HG02623 (cell line): ENCODE measurements around the gene EYS.
"Not testable (repeated sequence)": the region's sequence is repeated elsewhere in the genome, so short reads cannot be mapped to it uniquely, and the experiment has no call there.

ENCODE experiments used
- ATAC-seq: cut with Tn5 transposase; IDR thresholded peaks from one replicate; pipeline ENCODE4 v1.9.1; 2021; ENCODE audit warnings: moderate library complexity; ENCODE audit not compliant: unreplicated experiment

EYS gene

DNA sequence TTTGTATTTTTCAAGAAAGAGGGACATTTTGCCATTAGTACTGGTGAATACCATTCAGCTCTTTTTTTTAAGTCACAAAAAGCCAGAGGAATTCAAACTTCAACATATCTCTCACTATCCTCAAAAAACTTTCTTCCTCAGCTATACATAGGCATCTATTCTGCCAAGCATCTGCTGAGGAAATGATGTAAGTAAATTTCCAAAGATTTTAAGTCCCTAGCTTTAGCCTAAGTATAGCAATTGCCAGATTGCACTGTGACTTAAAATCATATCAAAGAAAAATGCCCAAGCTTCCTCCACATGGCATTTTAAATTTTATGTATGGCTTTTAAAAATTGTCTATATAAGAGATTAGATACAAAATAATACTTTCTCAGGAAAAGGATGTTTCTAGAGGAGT is 237.4 kb downstream of the EYS start:
- no peak for ATAC-seq

DNA sequence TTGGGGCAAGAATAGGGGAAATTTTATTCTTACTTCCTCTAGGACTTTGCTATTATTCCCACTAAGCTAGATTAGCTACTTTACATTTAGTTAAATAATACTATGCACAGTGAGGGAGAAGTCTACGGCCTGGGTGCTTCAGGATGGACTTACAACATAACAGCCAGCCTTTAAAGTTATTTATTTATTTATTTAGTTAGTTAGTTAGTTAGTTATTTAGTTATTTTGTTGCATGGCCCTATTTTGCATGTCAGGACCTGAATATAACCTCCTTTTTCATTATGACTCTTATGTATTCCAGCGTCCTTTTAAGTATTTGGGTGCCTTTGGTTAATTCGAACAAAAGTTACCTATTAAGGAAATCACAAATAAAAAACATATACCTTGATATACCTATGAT is 238.7 kb downstream of the EYS start:
- no peak for ATAC-seq

DNA sequence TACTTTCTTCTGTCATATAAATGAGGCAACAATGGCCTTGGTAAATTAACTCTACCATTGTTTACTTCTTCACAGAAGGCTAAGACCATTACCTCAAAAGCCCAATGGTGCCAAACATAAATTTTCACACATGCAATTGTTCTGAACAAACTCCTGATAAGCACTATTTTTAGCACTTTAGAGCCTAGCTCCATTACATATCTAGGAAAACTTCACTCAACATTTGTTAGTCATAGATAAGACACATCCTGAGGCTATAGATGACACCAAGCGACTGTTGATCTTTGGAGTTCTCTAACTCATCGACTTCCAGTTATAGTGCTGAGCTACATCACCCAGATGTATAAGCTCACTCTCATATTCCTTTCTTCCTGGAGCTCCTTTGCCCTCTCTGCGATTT is 245.9 kb downstream of the EYS start:
- no peak for ATAC-seq

DNA sequence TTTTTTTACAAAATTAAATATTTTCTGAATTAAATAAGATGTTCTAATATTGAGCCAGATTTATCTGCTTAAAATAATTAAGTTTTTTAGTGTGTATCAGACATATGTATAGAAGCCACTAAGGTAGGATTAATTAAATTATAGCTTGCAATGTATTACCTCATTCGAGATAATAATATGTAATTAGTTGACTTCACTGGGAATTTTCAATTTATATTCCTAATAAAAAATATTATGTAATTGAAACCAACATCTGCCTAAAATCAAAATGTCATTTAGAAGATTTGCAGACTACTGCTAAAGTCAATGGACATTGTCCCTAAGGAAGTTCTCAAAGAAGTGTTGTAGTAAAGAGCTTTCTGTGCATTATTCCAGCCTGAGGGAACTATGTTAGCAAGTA is 254.7 kb downstream of the EYS start:
- no peak for ATAC-seq

DNA sequence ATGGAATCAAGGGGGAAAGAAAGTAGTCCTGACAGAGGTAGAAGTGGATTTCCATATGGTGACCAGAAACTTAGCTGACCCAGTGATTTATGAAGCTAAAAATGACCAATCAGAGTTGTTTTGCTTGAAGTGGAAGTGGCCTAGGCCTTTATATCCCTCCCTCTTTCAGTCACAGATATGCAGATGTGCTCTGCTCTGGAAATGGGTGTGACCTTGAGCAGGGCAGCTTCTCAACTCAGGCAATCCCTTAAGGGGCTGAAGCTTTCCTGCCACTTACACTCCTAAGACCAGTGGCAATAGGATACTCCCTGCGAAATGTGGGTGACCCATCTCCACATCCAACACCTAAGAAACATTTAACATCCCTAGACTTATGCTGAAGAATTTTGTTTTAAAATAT is 256.6 kb downstream of the EYS start:
- no peak for ATAC-seq

DNA sequence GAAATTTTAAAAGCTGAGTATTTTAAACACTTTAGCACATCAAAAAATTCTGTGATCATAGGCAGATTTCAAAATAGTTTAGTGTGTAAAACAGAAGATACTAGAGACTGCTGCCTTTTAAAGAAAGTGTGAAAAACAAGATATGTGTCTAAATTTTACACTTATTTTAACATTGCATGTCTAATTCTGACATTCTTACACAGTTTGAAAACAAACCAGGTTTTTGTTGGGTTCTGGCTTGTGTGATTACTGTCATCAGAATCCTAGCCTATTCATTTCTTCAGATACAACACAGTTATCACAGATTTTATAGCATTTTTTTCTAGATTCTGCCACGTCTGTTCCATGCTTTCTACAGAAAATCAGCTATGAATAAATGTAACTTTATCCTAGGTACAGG is 257.1 kb downstream of the EYS start:
- no peak for ATAC-seq

DNA sequence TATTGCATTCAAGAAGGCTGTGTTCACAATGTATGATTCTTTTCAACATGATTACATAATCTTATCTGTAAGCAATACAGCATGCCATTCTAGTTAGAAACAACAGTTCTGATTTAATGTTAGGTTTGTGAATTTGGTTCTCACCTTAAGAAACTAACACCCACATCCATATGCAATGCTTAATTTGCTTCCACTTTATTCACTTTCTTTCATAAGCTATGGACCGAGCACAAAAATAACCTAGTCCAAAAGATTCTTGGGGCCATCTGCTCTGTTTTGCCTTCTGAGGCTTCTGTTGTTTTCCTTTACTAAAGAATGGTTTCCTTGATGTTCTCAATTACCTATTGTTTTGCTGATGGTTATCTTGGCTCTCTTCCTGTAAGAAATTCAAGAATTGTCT is 258.2 kb downstream of the EYS start:
- no peak for ATAC-seq

DNA sequence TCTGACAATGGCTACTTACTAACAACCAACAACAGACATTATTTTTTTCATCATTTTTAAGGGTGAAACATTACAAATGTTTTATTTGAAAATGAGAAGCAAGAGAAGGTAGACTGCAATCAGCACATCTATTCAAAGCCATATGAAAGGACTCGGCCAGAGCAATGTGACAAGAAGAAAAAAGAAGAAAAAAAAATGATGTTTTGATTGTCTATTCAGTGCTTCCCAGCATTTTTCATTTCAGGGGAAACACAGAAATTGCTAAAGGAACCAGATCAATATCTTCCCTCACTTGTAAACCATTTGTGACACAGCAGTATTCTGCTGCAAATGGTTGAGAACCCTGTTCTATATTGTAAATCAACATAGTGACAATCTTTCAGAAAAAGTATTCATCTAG is 270.7 kb downstream of the EYS start:
- no peak for ATAC-seq

DNA sequence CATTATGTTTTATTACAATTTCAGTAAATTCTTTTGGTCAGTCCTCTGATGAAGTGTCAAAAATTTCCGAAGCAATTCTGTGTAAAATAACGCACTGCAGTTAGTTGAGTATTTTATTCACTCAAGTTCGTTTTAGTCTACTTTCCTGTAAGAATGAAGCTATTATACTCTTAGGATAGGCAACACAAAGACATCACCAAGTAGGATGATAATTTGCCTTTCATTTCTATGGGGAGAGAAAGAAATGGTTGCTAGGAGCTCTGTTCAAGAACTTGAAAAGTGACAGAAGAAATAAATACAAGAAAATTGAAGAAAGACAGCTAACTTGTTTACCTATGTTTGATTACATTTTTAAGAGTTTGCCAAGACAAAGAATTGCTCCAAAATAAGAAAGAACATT is 290.4 kb downstream of the EYS start:
- ATAC-seq: no peak

DNA sequence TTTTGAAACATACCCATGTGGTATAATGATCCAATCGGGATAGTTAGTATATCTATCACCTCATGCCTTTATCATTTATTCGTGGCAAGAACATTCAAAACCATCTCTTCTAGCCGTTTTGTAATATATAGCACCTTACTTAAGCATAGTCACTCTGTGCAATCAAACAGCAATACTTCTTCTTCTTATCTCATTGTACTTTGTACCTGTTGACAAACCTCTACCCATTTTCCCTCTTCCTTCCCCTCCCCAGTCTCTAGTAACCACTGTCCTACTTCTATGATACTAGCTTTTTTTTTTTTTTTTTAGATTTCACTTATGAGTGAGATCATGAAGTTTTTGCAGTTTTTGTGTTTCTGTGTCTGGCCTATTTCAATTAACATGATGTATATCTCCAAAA is 296.7 kb downstream of the EYS start:
- no peak for ATAC-seq

DNA sequence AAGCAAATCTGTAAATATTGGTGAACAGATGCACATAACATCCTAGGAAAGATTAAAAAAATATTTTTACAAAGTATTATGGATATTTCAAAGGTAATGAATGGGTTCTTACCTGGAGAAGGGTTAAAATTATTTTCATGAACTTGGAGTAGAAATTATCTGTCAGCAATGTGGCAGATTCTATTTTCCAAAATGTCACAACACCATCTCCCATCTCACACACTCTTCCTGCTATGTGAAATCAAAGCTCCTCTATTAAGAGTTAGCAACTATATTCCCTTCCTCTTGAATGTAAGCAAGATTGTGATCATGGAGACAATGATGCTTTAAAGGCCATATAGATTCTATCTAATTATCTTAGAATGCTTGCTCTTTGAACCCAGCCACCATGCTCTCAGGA is 304.5 kb downstream of the EYS start:
- ATAC-seq: no peak

DNA sequence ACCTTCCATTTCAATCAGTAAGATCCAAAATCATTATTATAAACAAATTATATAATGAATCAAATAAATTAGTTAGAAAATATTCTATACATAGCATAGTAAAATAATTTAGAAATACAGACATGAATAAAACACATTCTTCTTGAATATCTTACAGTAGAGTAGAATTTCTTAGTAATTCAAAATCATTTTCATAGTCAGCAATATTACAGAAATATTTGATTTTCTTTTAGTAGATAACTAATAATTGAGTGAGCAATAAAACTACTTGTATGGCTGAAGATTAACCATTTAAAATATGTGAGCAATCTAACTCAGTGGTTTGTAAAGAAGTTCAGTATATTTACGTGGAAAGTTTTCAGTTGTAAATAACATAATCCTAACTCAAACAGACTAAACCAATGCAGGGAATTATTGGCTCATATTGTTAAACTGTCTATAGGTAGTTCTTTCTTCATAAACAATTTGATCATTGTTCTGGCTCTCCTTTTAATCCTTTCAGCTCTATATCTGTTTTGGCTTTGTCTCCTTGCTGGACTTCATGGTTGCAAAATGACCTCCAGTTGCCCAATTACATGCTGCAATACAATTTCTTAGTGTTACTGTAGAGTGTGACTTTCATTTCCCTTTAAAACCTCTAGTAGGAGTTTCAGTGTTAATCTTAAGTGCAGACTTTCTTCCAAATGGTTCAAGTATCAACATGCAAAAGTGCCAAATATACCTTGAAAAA is 307.5 kb downstream of the EYS start:
- ATAC-seq: no peak

DNA sequence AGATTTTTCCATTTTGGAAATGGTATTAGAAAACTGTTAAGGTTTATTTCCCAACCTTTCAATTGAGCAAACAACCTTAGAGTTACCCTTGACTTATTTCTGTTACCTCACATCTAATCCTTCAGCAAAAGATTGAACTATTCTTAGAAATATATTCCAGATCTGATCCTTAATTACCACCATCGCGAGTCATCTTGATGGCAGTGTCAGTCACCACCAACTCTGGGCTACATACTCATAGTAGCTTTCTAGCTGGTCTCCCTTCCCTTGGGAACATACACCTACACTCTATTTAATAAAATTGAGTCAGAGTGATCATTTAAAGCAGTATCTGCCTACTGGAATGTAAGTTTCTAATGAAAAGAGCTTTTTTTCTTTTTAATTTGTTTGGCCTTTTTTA is 308.2 kb downstream of the EYS start:
- no peak for ATAC-seq

DNA sequence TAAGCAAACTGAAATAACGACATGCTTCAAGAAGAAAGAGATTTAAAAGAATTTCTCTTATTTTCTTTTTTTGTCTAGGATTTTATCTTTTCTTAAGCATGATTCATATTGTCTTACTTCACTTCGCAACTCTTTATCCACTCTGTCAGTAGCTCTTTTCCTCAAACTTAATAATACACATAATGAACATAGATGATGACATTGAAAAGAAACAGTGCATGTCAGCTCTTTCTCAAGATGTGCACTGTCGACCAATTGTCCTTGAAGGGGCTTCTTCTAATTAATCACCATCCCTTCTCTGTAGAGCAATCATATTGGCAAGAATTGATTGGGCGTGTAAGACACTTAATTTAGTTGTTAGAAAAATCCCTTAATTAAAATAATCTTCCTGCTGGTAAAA is 356.5 kb downstream of the EYS start:
- ATAC-seq: no peak

DNA sequence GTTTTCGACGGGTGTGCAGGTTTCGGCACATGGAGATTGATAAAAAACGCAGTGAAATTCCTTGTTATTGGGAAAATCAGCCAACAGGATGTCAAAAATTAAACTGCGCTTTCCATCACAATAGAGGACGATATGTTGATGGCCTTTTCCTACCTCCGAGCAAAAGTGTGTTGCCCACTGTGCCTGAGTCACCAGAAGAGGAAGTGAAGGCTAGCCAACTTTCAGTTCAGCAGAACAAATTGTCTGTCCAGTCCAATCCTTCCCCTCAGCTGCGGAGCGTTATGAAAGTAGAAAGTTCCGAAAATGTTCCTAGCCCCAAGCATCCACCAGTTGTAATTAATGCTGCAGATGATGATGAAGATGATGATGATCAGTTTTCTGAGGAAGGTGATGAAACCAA is 404.4 kb downstream of the EYS start:
- not testable (repeated sequence) for ATAC-seq

DNA sequence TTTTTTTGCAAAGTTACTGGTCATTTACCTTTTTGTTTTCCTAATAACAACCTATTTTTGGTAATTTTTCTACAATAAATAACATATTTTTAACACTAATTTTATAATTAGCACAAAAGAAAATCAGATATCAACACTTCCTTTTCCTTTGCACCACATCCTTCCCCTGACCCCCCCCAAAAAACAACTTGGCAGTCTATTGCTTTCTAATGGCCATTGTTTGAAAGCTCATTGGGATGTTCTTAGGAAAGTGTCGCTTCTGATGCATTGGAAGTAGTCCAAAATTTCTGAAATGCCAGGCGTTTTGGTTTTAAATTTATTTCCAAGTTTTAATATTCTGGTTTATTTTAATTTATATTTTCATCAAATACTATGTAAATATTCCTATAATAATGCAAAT is 407.8 kb downstream of the EYS start:
- ATAC-seq: no peak

DNA sequence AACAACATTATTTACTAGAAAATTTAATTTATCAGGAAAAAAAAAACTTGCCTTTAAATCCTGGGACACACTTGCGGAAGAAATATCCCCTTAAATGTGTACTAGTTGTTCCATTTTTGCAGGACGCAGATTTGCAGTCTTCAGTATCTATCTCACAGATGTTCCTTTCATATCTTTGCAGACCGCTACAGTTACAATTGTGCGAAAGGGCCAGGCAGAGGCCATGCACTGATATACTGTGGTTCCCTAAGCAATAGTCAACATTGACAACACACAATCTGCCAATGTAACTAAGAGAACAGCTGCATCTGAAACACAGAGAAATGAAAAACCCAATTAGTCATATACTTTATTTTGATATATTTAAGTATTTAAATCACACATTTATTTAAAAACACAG is 411.2 kb downstream of the EYS start:
- no peak for ATAC-seq

DNA sequence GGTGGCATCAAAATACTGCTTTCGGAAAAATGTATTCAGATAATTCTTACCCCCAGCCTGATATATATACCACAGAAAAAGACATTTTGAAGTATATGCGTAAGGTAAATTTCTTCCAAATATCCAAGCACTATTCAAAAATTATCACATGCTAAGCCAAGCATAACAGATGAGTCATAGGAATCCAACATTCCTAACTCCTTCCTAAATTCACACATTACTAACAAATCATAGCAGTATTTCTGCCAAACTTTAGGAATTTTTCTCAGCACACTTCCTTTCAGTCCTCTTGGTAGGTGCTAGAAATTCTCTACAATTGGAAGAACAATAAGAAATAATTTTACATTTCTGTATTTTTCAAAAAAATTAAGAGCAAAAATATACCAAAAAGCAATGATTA is 417.5 kb downstream of the EYS start:
- no peak for ATAC-seq

DNA sequence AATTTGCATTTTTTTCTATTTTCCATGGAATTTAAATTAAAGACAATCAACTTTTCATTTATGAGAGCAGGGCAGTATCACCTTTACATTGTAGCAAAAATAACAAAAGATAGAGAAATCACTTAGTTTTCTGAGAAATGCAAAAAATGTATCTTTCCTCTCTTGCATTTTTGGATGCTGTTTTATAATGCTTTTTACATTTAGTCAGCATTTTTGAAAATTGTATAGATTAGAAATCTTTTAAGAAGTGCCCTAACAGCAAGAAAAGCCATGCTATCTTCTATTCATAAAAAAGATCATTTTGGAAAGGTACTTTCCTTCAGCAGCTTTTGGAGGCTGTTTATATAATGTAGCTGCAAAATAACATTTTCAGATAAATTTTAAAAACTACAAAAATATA is 421.8 kb downstream of the EYS start:
- ATAC-seq: no peak

DNA sequence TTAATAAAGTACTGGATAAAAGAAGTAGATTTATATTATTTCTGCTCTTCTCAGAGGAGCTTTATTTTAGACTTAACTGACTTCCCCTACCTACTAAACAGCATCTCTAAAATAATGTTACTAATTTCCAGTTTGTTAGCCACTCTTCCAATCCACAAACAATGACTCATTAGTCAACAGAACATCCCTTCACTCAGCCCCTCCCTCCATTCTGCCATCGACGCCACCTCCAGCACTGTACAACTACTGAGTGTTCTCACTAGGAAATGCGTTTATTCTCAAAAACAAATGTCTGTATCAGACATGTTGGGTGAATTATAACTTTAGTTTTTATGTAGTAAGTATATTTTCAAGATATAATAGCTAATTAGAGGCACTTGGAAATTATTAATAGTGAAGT is 427.0 kb downstream of the EYS start:
- ATAC-seq: no peak

DNA sequence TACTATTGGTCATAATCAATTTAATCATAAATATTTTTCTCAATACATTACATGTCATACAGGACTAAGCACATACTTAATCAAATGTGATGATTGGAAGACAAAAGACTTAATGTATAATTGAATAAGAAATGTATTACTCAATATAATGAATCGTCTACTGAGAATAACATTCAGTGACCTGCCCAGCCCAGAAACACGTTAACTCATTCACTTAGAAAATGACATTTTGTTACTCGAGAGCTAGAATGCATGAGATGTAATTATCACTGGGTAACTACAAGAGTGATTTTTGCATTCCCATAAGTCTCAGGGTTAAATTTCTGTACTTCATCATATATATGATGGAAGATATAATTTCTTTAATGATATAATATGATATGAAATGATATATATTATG is 444.8 kb downstream of the EYS start:
- ATAC-seq: no peak

DNA sequence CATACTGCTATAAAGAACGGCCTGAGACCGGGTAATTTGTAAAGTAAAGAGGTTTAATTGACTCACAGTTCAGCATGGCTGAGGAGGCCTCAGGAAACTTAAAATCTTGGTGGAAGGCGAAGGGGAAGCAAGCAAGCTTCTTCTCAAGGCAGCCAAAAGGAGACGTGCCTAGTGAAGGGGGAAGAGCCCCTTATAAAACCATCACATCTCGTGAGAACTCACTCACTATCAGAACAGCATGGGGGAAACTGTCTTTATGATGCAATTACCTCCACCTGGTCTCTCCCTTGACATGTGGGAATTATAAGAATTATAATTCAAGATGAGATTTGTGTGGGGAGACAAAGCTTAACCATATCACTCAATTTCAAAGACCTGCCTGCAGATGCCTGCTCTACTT is 447.0 kb downstream of the EYS start:
- no peak for ATAC-seq

DNA sequence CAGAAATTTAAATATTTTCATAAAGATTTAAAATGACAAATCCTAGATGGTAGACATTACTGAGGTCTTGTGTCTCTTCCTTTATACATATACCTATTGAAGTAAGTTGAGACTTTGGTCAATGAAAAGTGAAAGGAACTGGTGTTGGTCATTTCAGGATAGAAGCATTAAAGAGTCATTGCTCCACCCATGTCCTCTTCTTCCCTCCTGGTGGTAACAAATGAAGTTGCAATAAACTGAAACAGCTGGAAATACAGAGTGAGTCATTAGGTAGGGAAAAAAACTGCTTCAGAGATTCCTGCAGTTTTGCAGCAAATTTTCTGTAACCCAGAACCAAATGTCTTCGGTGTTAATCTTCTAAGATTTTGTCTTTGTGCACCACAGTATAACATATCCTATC is 448.0 kb downstream of the EYS start:
- ATAC-seq: no peak

DNA sequence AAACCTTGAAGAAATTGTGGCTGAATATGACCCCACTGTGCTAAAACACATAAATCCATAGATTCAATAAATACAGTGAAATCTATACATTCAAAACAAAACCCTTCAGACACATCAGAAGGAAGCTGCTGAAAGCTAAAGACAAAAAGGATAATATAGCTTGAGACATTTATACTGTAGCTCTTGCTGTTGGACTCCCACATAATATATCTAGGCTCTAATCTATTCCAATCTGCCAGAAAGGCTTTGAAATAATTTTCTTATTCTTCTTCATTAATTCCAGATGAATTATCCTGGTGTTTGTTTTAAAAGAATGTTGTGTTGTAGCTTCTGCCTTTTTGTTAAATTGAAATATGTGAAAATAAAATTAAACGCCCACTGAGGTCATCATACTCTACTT is 454.0 kb downstream of the EYS start:
- no peak for ATAC-seq
